Measurements from ENCODE around the gene PLA2R1. TPM values are rescaled to one million over a fixed set of nuclear protein-coding genes. Genes with fewer than 3 reads are reported as not detected.

Gene PLA2R1
- total RNA-seq, 1 experiment from 2014 or later: 3.4 TPM

DNA sequence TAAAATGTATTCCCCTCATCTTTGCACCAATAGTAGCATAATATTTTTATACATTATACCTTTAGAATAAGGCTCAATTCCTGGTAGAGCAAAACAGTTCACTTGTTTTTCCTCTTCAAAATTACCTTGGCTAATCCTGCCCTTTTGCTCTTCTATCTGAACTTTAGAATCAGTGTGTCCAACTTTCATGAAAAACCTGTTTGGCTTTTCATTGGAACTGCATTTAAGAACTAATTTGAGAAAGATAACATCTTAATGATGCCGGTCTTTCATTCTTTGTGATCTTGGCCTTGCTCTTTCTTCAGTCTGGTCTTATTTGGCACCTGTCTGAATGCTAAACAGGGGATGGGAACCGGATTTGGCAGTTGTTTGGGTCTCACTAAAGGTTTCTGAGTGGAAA, 151.5 kb downstream of the PLA2R1 start:
- no peaks in the 10 kb centered on the region for H3K79me2 ChIP-seq (ENCODE audit: low read length)
- BruUV-seq (replicated peaks): no TSS peak

GRCh38 chr2:159908623-159909022, 153.8 kb downstream of the PLA2R1 start:
- peak overlapping the region; percentile 52; the same call in 1 of the 2 replicates for H3K9ac ChIP-seq (ENCODE audit: low read length)
- CTCF ChIA-PET: interaction anchor here (0.6 kb wide), 1 partner anchor 100 kb away, joined by 3 read pairs; no protein-coding TSS in a partner anchor
- intact Hi-C loops (cut with micrococcal nuclease): no loop called here
- no peaks in the 10 kb centered on the region for H3K36me3 ChIP-seq (ENCODE audit: low read depth, low read length)
- DNase-seq: peak; percentile 79
- no peaks in the 10 kb centered on the region for H3K9me3 ChIP-seq (ENCODE audit: low read length)
- no peaks in the 10 kb centered on the region for H3K79me2 ChIP-seq (ENCODE audit: low read length)
- H2AFZ ChIP-seq (ENCODE audit: low read length): no peak overlapping the region
- POLR2A ChIA-PET (ENCODE audit: unreplicated experiment): interaction anchor here (0.6 kb wide), 1 partner anchor 195 kb away, joined by 4 read pairs; no protein-coding TSS in a partner anchor
- no peaks in the 10 kb centered on the region for H3K9me2 ChIP-seq (replicated peaks; ENCODE audit: low read length)
- peaks cover 24% of the 10 kb centered on the region for H3K4me1 ChIP-seq (ENCODE audit: insufficient read depth, low read length)
- peak overlapping the region; percentile 38 for H3K4me3 ChIP-seq (ENCODE audit: low read length)
- no peaks in the 10 kb centered on the region for H3K27me3 ChIP-seq (ENCODE audit: low read length)
- peaks cover 8% of the 10 kb centered on the region for H3F3A ChIP-seq (ENCODE audit: low read length, unreplicated experiment)
- peak overlapping the region; percentile 74 for H3K4me2 ChIP-seq (ENCODE audit: low read length)
- H4K20me1 ChIP-seq (ENCODE audit: low read length): no peaks in the 10 kb centered on the region
- peak; percentile 82 for ATAC-seq
- peak overlapping the region; percentile 87 for H3K27ac ChIP-seq (ENCODE audit: low read length)
- no TSS peak for BruUV-seq (replicated peaks)
- no peak for TF ChIP-seq EZH2 (IDR thresholded peaks at IDR 0.05; ENCODE audit: low read length, unreplicated experiment)

More for the DNA sequence above, 151.5 kb downstream of the PLA2R1 start:
- Histone ChIP-seq H2AFZ (ENCODE audit: low read length) (no peak overlapping the region), H3K36me3 (ENCODE audit: low read depth, low read length) (no peaks in the 10 kb centered on the region), H3K27ac (ENCODE audit: low read length) (no peak overlapping the region), H3K27me3 (ENCODE audit: low read length) (no peaks in the 10 kb centered on the region), H3K9me2 (replicated peaks; ENCODE audit: low read length) (no peaks in the 10 kb centered on the region), H3K9me3 (ENCODE audit: low read length) (no peaks in the 10 kb centered on the region), H3K4me2 (ENCODE audit: low read length) (no peak overlapping the region), H3K4me3 (ENCODE audit: low read length) (no peak overlapping the region), H3F3A (ENCODE audit: low read length, unreplicated experiment) (peaks cover 8% of the 10 kb centered on the region), H4K20me1 (ENCODE audit: low read length) (no peaks in the 10 kb centered on the region), H3K4me1 (ENCODE audit: insufficient read depth, low read length) (peaks cover 24% of the 10 kb centered on the region), H3K9ac (ENCODE audit: low read length) (no peak overlapping the region)
- intact Hi-C loops (cut with micrococcal nuclease): no loop called here
- no peak for ATAC-seq
- POLR2A ChIA-PET (ENCODE audit: unreplicated experiment): no interaction called here
- no peak for DNase-seq
- TF ChIP-seq, protein P1, sequence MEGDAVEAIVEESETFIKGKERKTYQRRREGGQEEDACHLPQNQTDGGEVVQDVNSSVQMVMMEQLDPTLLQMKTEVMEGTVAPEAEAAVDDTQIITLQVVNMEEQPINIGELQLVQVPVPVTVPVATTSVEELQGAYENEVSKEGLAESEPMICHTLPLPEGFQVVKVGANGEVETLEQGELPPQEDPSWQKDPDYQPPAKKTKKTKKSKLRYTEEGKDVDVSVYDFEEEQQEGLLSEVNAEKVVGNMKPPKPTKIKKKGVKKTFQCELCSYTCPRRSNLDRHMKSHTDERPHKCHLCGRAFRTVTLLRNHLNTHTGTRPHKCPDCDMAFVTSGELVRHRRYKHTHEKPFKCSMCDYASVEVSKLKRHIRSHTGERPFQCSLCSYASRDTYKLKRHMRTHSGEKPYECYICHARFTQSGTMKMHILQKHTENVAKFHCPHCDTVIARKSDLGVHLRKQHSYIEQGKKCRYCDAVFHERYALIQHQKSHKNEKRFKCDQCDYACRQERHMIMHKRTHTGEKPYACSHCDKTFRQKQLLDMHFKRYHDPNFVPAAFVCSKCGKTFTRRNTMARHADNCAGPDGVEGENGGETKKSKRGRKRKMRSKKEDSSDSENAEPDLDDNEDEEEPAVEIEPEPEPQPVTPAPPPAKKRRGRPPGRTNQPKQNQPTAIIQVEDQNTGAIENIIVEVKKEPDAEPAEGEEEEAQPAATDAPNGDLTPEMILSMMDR (conservative IDR thresholded peaks at IDR 0.05; ENCODE audit: low read depth, low read length): no peak
- no peak for TF ChIP-seq EZH2 (IDR thresholded peaks at IDR 0.05; ENCODE audit: low read length, unreplicated experiment)
- TF ChIP-seq EZH2phosphoT487 (IDR thresholded peaks at IDR 0.05; ENCODE audit: borderline replicate concordance, low read length): no peak
- CTCF ChIA-PET: no interaction called here

- Histone ChIP-seq H2AFZ (ENCODE audit: low read length) (no peak overlapping the region), H3K27me3 (ENCODE audit: low read length) (no peaks in the 10 kb centered on the region), H3K9ac (ENCODE audit: low read length) (peak overlapping the region; percentile 52; the same call in 1 of the 2 replicates), H3K9me2 (replicated peaks; ENCODE audit: low read length) (no peaks in the 10 kb centered on the region), H3K4me1 (ENCODE audit: insufficient read depth, low read length) (peaks cover 24% of the 10 kb centered on the region), H4K20me1 (ENCODE audit: low read length) (no peaks in the 10 kb centered on the region), H3K27ac (ENCODE audit: low read length) (peak overlapping the region; percentile 87), H3K4me2 (ENCODE audit: low read length) (peak overlapping the region; percentile 74), H3K79me2 (ENCODE audit: low read length) (no peaks in the 10 kb centered on the region), H3K4me3 (ENCODE audit: low read length) (peak overlapping the region; percentile 38), H3K9me3 (ENCODE audit: low read length) (no peaks in the 10 kb centered on the region), H3F3A (ENCODE audit: low read length, unreplicated experiment) (peaks cover 8% of the 10 kb centered on the region), H3K36me3 (ENCODE audit: low read depth, low read length) (no peaks in the 10 kb centered on the region)
- intact Hi-C loops (cut with micrococcal nuclease): no loop called here
- TF ChIP-seq, protein P1 (conservative IDR thresholded peaks at IDR 0.05; ENCODE audit: low read depth, low read length): no peak
- TF ChIP-seq EZH2phosphoT487 (IDR thresholded peaks at IDR 0.05; ENCODE audit: borderline replicate concordance, low read length) (no peak), EZH2 (IDR thresholded peaks at IDR 0.05; ENCODE audit: low read length, unreplicated experiment) (no peak)
- ATAC-seq (peak; percentile 89), DNase-seq (peak; percentile 74)
- ChIA-PET CTCF (interaction anchor here (0.6 kb wide), 1 partner anchor 99 kb away, joined by 3 read pairs; no protein-coding TSS in a partner anchor), POLR2A (ENCODE audit: unreplicated experiment) (no interaction called here)
- no TSS peak for BruUV-seq (replicated peaks)
Observed at GRCh38 chr2:159907909-159908308, 154.5 kb downstream of the PLA2R1 start.

All from PC-3 (cell line).